Epithelial cell of prostate (primary cell): ENCODE results near the gene ATP6V1C2.

Source experiments
- DNase-seq: peaks from one replicate; pipeline ENCODE4 v3.0.0-alpha.2; 2011; ENCODE audit warnings: low read depth, low spot score
- H3K27ac ChIP-seq: fragments of 450-650 bp; 2 replicates; pipeline ENCODE4 v1.5.1; 2017; ENCODE audit warnings: mild to moderate bottlenecking

Gene ATP6V1C2

DNA sequence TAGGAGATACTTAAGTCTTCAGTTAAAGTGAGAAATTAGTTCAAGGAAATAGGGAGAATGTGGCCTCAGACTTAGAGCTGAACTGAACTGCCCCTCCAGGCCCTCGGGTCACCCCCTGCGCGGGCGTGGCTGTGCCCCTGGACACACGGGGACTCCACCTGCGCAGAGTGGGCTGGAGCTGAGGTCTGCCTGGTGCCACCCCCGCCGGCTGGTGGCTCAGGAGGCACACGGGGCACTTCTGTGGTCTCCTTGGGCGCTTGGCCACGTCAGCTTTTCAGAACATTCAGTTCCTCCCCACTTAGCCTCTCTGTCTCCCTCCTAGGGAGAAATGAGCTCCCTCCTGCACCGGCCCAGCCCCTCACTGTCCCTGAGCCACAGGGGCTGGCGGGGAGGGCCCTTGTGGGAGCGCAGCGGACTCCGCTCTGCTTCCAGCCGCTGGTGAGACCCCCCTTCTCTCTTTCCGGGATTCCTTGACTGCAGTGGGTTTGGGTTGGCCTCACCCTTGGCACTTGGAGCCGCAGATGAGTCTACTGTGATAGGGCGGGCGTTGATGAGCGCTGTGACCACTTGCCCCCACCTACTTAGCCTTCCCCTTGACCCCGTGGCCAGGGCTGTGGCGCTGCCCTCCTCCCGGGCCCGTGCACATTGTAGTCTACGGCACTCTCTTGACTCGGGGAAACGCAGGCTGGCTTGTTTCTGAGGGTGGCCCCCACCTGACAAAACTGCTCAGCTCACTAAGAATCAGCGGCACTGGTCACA is 109.4 kb downstream of the ATP6V1C2 start:
- no peak for DNase-seq
- H3K27ac ChIP-seq, result no peak overlapping the region

DNA sequence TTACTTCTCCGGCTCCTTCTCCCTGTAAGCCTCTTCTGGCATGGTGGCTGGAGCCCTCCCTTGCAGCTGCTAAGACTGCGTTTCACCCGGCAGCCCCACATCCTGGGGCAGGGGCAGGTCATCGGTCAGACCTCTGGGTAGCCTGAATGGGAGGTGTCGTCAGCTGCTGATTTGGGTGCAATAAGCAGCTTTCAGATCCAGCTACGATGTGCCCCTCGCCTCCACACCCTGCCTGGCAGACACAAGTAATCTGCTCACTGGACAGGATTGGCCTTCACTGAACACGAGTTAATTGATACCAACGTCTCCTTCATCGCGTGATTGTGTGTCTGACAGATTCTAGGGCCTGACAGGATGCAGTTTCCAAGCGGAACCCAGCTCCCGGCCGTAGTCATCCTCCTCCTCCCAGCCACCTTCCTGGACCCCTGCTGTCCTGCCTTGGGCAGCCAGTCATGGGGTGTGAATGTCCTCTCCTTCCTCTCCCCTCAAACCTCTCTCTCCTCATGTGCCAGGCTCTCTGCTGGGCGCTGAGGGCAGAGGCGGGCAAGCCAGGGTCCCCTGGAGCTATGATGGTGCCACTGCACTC is 110.1 kb downstream of the ATP6V1C2 start:
- no peak for DNase-seq

DNA sequence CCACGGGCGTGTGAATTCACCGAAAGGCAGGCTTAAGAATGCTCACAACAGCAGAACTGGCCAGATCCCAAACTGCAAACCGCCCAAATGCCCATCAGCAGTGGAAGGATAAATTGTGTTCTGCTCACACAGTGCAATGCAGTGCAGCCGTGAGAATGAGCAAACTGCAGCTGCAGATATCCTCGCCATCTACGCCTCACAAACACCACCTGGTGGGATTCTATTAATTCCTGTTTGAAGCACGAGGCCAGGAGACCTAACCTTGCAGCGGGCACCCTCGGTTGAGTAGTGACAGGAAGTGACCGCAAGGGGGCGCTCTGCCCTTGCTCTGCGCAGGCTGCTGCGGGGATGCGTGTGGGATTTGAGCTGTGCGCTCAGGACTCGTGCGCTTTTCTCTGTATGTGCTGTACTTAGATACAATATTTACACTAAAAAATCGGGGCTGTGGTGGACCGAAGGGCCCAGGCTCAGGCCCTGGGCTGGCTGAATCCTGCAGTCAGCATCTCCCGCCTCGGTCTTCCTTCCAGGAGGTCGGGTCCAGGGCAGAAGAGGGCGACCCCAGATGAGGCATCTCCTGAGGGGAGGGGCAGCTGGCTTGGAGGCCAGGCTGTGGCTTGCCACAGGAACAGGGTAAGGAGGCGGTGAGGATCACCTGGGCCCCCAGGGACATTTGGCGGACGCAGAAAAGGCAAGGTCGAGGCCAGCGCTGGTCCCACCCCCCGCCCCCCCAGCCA is 110.9 kb downstream of the ATP6V1C2 start:
- no peak overlapping the region for H3K27ac ChIP-seq
- no peak for DNase-seq

More for the DNA sequence above, 110.1 kb downstream of the ATP6V1C2 start:
- no peak overlapping the region for H3K27ac ChIP-seq

DNA sequence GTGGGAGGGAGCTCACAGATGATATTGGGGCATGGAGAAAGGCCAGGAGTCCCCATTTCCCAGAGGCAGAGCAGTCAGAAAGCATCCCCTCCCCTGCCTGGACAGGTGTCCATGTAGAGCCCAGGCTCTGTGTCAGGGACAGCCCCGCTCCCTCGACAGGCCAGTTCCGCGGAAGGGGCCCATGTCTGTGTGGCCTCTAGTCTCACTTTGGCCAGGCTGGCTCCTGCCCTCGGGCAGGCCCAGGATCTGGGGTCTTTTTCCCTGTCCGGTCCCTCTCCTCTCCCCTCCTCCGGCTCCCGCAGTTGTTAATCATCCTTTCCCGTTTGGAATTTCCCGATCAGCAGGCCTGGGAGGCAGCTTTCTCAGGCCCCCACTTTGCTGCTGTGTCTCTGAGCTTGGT is 111.6 kb downstream of the ATP6V1C2 start:
- no peak for DNase-seq
- H3K27ac ChIP-seq, result no peak overlapping the region

DNA sequence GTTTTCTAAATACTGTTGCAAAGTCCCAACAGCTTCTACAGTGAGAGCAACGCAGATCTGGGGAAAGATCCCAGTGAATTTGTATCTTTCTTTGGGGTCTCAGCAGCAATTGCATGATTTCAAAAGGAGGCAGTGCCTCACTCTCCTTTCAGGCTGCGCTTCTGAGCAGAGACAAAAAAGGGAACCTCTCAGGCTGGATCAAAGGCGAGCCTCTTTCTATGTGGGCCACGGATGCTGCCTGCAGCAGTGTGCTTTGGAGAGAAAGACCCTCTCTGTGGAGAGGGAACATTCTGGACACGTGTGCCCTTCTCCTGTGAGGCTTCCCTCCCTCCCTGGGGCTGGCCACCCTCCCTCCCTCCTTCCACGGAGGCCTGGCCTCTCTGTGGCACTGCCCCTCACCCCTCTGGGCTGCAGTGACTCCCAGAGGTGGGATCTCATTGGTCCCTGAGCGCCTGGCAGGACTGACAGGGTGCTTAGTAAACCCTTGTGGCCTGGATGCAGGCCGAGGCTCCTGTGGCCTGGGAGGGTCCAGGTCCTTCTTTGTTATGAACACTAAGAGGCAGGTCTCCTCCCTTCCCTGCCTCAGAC is 112.7 kb downstream of the ATP6V1C2 start:
- H3K27ac ChIP-seq, result no peak overlapping the region

More for the DNA sequence above, 112.7 kb downstream of the ATP6V1C2 start:
- DNase-seq, result no peak
